ENCODE data around the gene HSD11B2. TPM values are rescaled to one million over a fixed set of nuclear protein-coding genes. Genes with fewer than 3 reads are reported as not detected.

HSD11B2 gene
- total RNA-seq, 1 donor from 2014 or later = 2.4 TPM

GRCh38 chr16:67460168-67460567 lies 29.2 kb downstream of the HSD11B2 start:
- Histone ChIP-seq H3K4me3 (no peak overlapping the region), H3K4me1 (peaks cover 36 to 56% of the 10 kb centered on the region in 2 donors), H3K27me3 (no peaks in the 10 kb centered on the region), H3K36me3 (no peaks in the 10 kb centered on the region), H3K9me3 (no peaks in the 10 kb centered on the region), H3K27ac (peak overlapping the region; percentile 81 to 83)
- TF ChIP-seq CTCF (IDR thresholded peaks at IDR 0.05) = no peak
- intact Hi-C loops (cut with DNase I) = loop anchor here (10.0 kb wide), 1 partner anchor 85 kb away; no protein-coding TSS in a partner anchor
- no peak for DNase-seq (ENCODE audit: low spot score in 2 of 2)

- no peak for DNase-seq (ENCODE audit: low spot score in 2 of 2)
- Histone ChIP-seq H3K4me3 (no peak overlapping the region), H3K9me3 (no peaks in the 10 kb centered on the region), H3K27me3 (no peaks in the 10 kb centered on the region), H3K36me3 (no peaks in the 10 kb centered on the region), H3K4me1 (peaks cover 41 to 61% of the 10 kb centered on the region in 2 donors), H3K27ac (peak overlapping the region in 1 of 2 donors; percentile 81)
- no peak for TF ChIP-seq CTCF (IDR thresholded peaks at IDR 0.05)
- intact Hi-C loops (cut with DNase I) = loop anchor here (10.0 kb wide), 1 partner anchor 86 kb away; no protein-coding TSS in a partner anchor
Observed at GRCh38 chr16:67460961-67461360, 30.0 kb downstream of the HSD11B2 start.

GRCh38 chr16:67461600-67462278 lies 30.8 kb downstream of the HSD11B2 start:
- H3K4me3 ChIP-seq = no peak overlapping the region
- H3K36me3 ChIP-seq = no peaks in the 10 kb centered on the region
- no peak overlapping the region for H3K27ac ChIP-seq
- intact Hi-C loops (cut with DNase I) = loop anchor here (10.0 kb wide), 1 partner anchor 87 kb away; no protein-coding TSS in a partner anchor
- no peak for DNase-seq (ENCODE audit: low spot score in 2 of 2)
- H3K4me1 ChIP-seq = peaks cover 38 to 53% of the 10 kb centered on the region in 2 donors
- H3K27me3 ChIP-seq = no peaks in the 10 kb centered on the region
- no peak for TF ChIP-seq CTCF (IDR thresholded peaks at IDR 0.05)
- H3K9me3 ChIP-seq = no peaks in the 10 kb centered on the region

- Histone ChIP-seq H3K27me3 (no peaks in the 10 kb centered on the region), H3K4me3 (no peak overlapping the region), H3K36me3 (no peaks in the 10 kb centered on the region), H3K27ac (no peak overlapping the region), H3K9me3 (no peaks in the 10 kb centered on the region), H3K4me1 (peaks cover 32 to 48% of the 10 kb centered on the region in 2 donors)
- intact Hi-C loops (cut with DNase I) = loop anchor here (10.0 kb wide), 1 partner anchor 87 kb away; no protein-coding TSS in a partner anchor
- no peak for TF ChIP-seq CTCF (IDR thresholded peaks at IDR 0.05)
- DNase-seq (ENCODE audit: low spot score in 2 of 2) = no peak
Observed at GRCh38 chr16:67462279-67462655, 31.3 kb downstream of the HSD11B2 start.

- no peaks in the 10 kb centered on the region for H3K9me3 ChIP-seq
- H3K27me3 ChIP-seq = no peaks in the 10 kb centered on the region
- DNase-seq (ENCODE audit: low spot score in 2 of 2) = no peak
- intact Hi-C loops (cut with DNase I) = loop anchor here (10.0 kb wide), 1 partner anchor 88 kb away; no protein-coding TSS in a partner anchor
- H3K36me3 ChIP-seq = no peaks in the 10 kb centered on the region
- TF ChIP-seq CTCF (IDR thresholded peaks at IDR 0.05) = no peak
- peaks cover 26 to 40% of the 10 kb centered on the region in 2 donors for H3K4me1 ChIP-seq
- H3K4me3 ChIP-seq = no peak overlapping the region
- no peak overlapping the region for H3K27ac ChIP-seq
Observed at GRCh38 chr16:67463059-67463458, 32.1 kb downstream of the HSD11B2 start.

Data from ascending aorta (tissue), 2 donors.